GM19397 (cell line): ENCODE measurements around the gene LINGO3.
"Not testable (repeated sequence)": the region's sequence is repeated elsewhere in the genome, so short reads cannot be mapped to it uniquely, and the experiment has no call there.

Experiments used
- ATAC-seq: cut with Tn5 transposase; IDR thresholded peaks from one replicate; pipeline ENCODE4 v1.9.1; 2021; ENCODE audit warnings: mild to moderate bottlenecking, moderate library complexity; ENCODE audit not compliant: unreplicated experiment

Gene LINGO3

GRCh38 chr19:2282062-2282861 is 25.7 kb downstream of the LINGO3 start, which contains the start of gene PEAK3:
Gene PEAK3, minus strand, starts transcription at chr19:2282175. Its CDS starts 1,244 bp downstream, at chr19:2280931.
- ATAC-seq = no peak

GRCh38 chr19:2281265-2282061 is 26.5 kb downstream of the LINGO3 start:
- ATAC-seq = not testable (repeated sequence)

GRCh38 chr19:2280633-2281264 is 27.2 kb downstream of the LINGO3 start:
- no peak for ATAC-seq

GRCh38 chr19:2278459-2279158 is 29.3 kb downstream of the LINGO3 start:
- ATAC-seq = no peak

DNA sequence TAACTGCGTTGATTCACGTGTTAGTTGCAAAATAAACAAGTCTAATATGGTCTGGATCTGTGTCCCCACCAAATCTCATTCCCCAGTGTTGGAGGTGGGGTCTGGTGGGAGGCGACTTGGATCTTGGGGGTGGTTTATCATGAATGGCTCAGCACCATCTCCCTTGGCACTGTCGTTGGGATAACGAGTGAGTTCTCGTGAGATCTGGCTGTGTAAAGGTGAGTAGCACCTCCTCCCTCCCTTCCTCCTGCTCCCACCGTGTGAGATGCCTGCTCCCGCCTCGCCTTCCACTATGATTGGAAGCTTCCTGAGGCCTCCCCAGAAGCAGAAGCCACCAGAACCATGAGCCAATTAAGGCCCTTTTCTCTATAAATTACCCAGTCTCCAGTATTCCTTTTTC is 30.8 kb downstream of the LINGO3 start:
- ATAC-seq = no peak

DNA sequence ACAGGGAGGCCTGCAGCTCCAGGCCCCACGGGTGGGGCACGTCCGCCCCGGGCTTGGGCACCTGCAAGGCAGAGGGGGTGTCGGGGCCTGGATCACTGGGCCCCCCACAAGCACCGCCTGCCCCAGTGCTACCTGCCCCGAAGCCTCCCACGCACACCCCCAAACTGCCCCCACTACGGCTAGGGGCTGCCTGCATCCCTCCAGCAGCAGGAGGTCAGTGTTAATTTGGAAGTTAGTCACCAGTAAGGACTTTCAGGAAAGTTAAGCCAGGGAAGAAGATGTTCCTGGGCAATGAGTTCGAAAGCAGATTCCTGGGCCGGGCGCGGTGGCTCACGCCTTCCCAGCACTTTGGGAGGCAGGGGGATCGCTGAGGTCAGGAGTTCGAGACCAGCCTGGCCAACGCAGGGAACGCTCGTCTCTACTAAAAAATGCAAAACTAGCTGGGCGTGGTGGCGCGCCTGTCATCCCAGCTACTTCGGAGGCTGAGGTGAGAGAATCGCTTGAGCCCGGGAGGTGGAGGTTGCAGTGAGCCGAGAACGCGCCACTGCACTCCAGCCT is 31.4 kb downstream of the LINGO3 start:
- no peak for ATAC-seq

GRCh38 chr19:2275588-2276428 is 32.1 kb downstream of the LINGO3 start:
- ATAC-seq = no peak

DNA sequence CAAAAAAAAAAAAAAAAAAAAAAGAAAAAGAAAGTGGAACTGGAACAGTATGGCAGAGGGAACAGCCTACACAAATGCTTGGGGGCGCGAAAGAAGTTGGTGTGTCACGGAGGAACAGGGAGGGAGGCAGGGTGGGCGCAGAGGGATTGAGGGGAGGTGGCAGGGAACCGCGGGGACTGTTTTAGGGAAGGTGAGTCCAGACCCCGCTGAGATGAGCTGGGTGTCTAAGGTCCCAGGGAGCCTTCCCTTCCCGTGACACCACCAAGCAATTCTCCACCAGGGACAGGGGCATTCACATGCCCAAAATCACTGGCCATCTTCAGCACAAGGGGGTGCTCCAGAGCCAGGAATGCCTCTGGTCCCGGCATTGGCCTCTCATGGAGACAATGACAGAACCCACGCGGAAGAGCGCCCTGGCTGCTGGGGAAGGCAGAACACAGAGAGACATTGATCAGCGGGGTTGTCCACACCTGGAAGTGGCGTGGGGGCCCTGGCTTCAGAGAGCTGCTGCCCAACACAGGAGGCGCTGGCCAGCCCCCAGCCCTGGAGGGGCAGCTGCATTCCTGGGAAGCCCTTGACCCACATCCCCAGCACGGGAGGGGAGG is 32.9 kb downstream of the LINGO3 start:
- no peak for ATAC-seq

GRCh38 chr19:2274185-2274711 is 33.7 kb downstream of the LINGO3 start:
- no peak for ATAC-seq

DNA sequence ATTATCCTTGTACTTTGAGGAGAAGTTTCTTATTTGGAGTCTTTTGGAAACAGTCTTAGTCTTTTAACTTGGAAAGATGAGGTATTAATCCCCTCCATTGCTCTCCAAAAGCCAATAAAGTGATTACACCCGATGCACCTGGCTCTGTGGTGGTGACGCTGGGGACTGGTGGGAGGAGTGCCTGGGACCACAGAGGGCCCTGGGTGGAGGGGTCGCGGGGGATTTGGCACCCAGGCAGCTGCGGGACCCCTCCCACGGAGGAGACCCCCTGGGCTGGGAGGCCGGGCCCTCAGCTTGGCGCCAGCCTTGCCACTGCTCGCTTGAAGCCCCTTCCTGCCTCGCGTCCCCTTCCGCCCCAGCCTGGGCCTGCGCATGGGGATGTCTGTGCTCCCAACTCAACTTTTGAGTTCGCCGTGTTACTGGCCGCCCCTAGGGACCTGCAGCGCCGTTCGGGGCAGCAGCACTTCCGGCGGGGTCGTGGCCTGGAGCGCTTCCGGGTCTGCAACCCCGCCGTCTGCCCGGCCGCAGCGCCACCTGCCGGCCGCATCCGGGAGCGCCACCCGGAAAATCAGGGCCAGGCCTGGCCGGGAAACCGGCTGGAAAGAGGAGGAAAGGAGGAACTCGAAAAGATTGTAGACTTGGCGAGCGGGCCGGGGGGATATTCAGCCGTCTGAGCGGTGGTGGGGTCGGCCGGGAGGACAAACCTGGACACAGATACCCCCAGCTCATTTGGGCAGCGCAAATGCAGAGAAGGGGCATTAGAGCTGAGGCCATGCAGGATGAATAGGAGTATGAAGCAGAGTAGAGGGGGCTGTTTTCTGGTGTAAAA is 34.4 kb downstream of the LINGO3 start:
- ATAC-seq = no peak

DNA sequence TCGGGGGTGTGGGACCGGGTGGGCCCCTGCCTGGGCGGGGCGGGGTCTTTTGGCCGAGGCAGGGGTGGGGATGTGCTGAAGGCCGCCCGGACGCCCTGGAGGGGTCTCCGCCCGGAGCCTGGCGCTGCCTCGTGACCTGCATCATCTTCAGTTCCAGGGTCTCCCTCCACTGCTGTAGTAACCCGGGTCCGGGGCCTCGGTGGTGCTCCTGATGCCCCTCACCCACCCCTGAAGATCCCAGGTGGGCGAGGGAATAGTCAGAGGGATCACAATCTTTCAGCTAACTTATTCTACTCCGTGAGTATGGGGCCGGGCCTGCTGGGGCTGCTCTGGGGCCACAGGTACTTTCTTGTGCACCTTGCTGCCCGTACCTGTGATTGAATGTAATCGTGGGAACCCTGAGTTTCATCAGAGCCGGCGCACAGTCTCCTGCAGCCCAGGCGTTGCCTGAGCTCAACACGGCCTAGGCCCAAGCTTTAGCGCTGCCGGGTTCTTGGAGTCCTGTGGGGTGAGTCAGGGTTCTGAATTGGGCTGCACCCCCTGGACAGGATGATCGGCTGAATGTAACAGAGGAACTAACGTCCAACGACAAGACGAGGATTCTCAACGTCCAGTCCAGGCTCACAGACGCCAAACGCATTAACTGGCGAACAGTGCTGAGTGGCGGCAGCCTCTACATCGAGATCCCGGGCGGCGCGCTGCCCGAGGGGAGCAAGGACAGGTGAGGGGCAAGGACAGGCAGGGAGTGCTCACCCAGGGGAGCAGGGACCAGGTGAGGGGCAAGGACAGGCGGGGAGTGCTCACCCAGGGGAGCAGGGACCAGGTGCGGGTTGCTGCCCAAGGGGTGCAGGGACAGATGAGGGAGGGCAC is 36.5 kb downstream of the LINGO3 start:
- ATAC-seq = no peak

DNA sequence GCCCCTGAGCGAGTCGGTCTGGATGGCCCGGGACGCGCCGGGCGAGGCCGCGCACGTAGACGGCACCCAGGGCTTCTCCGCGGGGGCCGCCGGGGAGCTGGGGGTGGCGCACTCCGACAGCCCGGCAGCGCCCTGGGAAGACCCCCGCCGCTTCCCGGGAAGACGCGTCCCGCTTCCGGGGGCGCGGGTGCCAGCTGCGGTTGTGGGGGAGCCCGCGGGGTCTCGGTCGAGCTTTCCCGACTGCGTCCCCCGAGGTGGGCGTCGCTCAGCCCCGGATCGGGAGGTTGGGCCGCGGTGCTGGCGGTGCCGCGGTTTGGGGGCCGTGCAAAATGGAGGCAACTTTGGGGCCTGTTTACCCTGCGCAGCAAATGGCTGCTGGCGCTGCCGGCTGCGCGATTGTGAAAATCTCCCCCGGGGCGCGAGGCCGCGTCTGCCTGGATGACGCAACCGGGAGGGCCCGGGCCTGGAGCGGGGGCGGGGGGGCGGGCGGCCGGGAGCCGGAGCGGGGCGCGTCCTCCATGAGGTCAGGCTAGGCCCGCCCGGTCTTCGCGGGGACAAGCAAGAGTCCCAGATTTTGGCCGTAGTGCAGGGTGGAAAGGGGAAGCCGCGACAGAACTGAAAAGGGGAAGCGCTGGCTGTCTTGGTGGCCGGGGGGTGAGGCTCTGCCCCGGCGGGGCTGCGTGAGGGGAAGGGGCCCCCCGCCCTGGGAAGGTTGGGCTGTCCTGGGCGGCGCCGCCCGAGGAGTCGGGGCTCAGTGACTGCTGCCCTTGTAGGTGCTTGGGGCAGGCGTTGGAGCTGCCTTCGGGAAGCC is 37.3 kb downstream of the LINGO3 start:
- no peak for ATAC-seq

DNA sequence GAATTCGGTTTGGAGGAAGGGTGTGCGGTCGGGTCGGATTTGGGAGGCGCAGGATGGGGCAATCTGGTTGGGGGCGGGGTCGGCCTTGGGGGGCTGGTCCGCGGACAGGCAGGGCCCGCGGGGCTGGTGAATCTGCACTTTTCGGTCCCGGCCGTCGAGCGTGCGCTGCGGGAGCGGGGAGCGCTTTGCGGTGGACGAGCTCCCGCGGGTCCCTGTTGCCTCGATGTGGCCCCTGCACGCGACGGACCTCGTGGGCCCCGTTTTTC is 37.9 kb downstream of the LINGO3 start:
- ATAC-seq = no peak

DNA sequence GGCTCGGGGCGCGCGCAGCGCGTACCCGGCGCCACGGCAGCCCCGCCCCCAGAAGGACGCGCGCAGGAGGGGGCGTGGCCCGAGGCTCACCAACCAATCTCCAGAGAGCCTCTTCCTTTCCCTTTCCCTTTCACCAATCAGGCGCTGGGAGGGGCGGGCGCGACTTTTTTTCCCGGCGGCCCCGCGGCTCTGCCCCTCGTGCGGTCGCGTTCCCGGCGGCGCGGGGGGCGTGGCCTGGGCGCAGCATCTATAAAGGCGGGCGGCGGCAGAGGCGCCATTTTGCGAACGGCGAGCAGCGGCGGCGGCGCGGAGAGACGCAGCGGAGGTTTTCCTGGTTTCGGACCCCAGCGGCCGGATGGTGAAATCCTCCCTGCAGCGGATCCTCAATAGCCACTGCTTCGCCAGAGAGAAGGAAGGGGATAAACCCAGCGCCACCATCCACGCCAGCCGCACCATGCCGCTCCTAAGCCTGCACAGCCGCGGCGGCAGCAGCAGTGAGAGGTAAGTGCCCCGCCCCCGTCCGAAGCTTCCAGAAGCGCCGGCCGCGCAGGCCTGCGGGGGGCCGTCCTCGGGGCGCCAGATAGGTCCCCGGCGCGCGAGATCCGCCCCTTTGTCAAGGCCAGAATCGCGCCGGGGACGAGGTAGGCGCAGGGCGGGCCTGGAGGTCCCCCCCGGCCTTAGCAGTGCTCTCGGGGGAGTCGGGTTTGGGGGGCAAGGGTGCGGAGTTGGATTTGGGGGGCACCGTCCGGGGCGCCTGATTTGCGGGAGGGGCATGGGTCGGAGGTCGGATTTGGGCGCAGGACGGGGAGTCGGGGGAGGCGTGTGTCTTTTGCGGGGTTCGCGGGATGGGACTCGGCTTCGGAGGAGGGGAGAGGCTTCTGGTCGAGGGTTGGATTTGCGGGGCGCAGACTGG is 38.5 kb downstream of the LINGO3 start:
- ATAC-seq = peak; percentile 64

DNA sequence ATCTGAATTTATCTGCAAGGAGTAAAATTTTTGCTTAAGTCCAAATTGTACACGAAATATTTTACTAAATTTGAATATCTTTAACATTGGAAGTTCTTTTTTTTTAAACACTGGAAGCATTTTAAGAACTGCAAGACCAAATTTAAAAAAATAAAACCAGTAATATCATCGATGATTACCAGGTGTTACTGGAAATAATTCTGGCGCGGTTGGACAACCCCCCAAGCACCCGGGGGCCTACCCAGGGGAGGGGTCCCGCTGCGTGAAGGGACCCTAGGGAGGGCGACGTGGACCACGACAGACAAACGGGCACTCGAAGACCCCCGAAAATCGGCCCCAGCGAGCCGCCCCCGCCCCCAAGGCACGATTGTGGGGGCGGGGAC is 39.1 kb downstream of the LINGO3 start:
- ATAC-seq = no peak

DNA sequence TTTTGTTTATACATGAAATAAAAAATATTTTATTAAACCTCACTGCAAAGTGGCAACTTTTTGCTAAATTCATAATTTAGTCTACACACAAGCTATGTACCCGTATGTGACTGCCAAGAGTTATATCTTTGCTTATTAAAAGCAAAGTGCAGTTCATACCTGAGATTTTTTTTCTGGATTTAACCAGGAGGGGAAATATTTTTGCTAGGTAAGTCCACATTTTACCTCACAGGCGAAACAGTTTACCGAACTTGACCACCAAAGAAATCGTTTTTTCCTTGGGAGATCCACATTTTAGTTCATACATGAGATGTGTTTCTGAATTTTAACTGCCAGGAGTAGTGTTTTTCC is 39.5 kb downstream of the LINGO3 start:
- ATAC-seq = no peak
